ENCODE results near the gene GRIK4.

The GRIK4 gene

DNA sequence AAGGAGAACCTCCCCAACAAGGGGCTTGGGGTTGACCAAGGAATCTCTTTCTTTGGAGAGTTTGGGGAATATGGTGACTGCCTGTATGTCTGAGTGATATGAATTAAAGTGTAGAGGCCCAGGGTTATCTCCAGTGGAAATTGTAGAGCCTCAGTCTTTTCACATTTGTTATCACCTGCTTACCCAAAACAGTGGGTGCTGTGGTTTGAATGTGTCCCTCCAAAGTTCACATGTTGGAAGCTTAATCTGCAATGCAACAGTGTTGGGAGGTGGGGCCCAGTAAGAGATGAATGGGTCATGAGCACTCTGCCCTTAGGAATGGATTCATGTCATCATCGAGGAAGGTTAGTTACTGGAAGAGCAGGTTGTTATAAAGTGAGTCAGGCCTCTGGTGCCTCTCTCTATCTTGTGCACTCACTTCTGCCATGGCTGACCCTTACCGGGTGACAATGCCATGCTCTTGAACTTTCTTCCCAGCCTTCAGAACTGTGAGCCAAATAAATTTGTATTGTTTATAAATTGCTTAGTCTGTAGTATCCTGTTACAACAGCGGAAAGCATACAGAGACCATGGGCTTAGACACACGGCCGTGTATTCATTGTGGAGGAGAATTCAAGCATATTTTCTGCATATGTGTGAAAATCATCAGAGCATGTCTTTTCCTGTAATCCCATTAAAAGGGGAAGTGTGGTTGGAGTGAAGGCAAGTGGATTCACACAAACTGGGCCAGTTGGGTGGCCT lies 398.3 kb downstream of the GRIK4 start:
- H3K27ac ChIP-seq (ENCODE audit: low read depth in 2 of 2, low read length in 2 of 2), result no peak overlapping the region
- H3K9me3 ChIP-seq (ENCODE audit: control insufficient read depth in 2 of 2, low read length in 2 of 2), result no peaks in the 10 kb centered on the region
- peaks cover 4 to 5% of the 10 kb centered on the region in 2 donors for H3K27me3 ChIP-seq (ENCODE audit: control insufficient read depth in 2 of 2, insufficient read depth in 2 of 2, low read length in 2 of 2)
- H3K9ac ChIP-seq (ENCODE audit: low read depth in 1 of 2, low read length in 2 of 2), result no peak overlapping the region
- H3K4me3 ChIP-seq (ENCODE audit: low read length in 2 of 2), result no peak overlapping the region
- no peaks in the 10 kb centered on the region for H3K36me3 ChIP-seq (ENCODE audit: control insufficient read depth in 2 of 2, insufficient read depth in 2 of 2, low read length in 2 of 2)
- H3K4me1 ChIP-seq (ENCODE audit: control insufficient read depth in 2 of 2, insufficient read depth in 2 of 2, low read length in 2 of 2), result no peaks in the 10 kb centered on the region

DNA sequence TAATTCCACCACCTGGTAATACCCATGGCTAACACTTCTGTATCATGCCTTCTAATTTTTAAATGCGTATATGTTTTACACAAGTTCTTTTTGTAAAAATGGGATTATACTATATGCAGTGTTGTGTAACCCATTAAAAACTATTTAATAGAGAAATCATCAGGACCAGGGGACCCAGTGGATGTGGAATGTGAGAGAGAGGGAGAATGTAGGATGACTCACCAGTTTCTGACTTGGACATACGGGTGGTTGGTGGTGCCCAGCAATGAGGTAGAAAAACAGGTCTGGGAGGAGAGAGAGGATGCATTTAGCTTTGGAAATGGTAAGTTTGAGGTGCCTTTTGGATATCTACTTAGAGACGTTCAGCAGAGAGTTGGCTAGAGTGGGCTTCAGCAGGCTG lies 400.4 kb downstream of the GRIK4 start:
- Histone ChIP-seq H3K36me3 (ENCODE audit: control insufficient read depth in 2 of 2, insufficient read depth in 2 of 2, low read length in 2 of 2) (no peaks in the 10 kb centered on the region), H3K4me3 (ENCODE audit: low read length in 2 of 2) (no peak overlapping the region)

DNA sequence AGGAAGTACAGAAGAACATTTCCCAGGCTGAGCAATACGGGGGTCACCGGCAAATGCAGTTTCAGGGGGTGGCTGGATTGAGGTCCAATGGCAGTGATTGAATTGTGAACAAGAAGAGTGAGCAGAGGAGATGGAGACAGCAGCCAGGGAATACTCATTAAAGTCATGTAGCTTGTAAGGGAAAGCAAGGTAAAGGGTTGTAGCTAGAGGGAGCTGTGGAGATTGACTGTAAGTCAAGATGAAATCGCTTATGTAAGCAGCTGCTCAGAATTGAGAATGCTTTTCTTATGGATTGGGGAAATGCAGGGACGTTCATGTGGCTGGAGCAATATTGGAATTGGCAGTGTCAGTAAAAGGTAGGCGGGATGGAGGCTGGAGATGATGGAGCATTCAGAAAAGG lies 401.0 kb downstream of the GRIK4 start:
- Histone ChIP-seq H3K27ac (ENCODE audit: low read depth in 2 of 2, low read length in 2 of 2) (no peak overlapping the region), H3K9me3 (ENCODE audit: control insufficient read depth in 2 of 2, low read length in 2 of 2) (no peaks in the 10 kb centered on the region), H3K36me3 (ENCODE audit: control insufficient read depth in 2 of 2, insufficient read depth in 2 of 2, low read length in 2 of 2) (no peaks in the 10 kb centered on the region), H3K4me1 (ENCODE audit: control insufficient read depth in 2 of 2, insufficient read depth in 2 of 2, low read length in 2 of 2) (no peaks in the 10 kb centered on the region), H3K4me3 (ENCODE audit: low read length in 2 of 2) (no peak overlapping the region), H3K27me3 (ENCODE audit: control insufficient read depth in 2 of 2, insufficient read depth in 2 of 2, low read length in 2 of 2) (peaks cover 4 to 5% of the 10 kb centered on the region in 2 donors), H3K9ac (ENCODE audit: low read depth in 1 of 2, low read length in 2 of 2) (no peak overlapping the region)

More for the DNA sequence above, 400.4 kb downstream of the GRIK4 start:
- H3K27me3 ChIP-seq (ENCODE audit: control insufficient read depth in 2 of 2, insufficient read depth in 2 of 2, low read length in 2 of 2), result peaks cover 4 to 5% of the 10 kb centered on the region in 2 donors
- H3K4me1 ChIP-seq (ENCODE audit: control insufficient read depth in 2 of 2, insufficient read depth in 2 of 2, low read length in 2 of 2), result no peaks in the 10 kb centered on the region
- H3K27ac ChIP-seq (ENCODE audit: low read depth in 2 of 2, low read length in 2 of 2), result no peak overlapping the region
- no peaks in the 10 kb centered on the region for H3K9me3 ChIP-seq (ENCODE audit: control insufficient read depth in 2 of 2, low read length in 2 of 2)
- no peak overlapping the region for H3K9ac ChIP-seq (ENCODE audit: low read depth in 1 of 2, low read length in 2 of 2)

DNA sequence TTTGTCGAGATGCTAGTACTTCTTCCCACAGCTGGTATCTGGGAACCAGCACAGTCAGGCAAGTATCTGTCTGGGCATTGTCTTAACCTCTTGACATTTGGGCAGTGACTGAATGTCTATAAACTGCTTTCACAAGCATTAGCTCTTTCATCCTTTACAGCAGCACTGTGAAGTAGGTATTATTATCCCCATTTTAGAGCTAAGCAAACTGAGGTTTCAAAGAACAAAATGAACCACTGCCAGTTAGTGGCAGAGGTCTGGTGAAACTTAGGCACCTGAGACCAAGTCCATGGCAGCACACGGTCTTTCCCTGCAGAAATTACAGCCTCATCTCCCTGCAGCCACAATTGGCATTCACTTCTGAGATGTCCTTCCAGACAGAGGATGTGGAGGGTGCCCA lies 401.4 kb downstream of the GRIK4 start:
- Histone ChIP-seq H3K4me3 (ENCODE audit: low read length in 2 of 2) (no peak overlapping the region), H3K27me3 (ENCODE audit: control insufficient read depth in 2 of 2, insufficient read depth in 2 of 2, low read length in 2 of 2) (peaks cover 4 to 5% of the 10 kb centered on the region in 2 donors), H3K9ac (ENCODE audit: low read depth in 1 of 2, low read length in 2 of 2) (no peak overlapping the region), H3K36me3 (ENCODE audit: control insufficient read depth in 2 of 2, insufficient read depth in 2 of 2, low read length in 2 of 2) (no peaks in the 10 kb centered on the region), H3K27ac (ENCODE audit: low read depth in 2 of 2, low read length in 2 of 2) (no peak overlapping the region), H3K9me3 (ENCODE audit: control insufficient read depth in 2 of 2, low read length in 2 of 2) (no peaks in the 10 kb centered on the region), H3K4me1 (ENCODE audit: control insufficient read depth in 2 of 2, insufficient read depth in 2 of 2, low read length in 2 of 2) (no peaks in the 10 kb centered on the region)

DNA sequence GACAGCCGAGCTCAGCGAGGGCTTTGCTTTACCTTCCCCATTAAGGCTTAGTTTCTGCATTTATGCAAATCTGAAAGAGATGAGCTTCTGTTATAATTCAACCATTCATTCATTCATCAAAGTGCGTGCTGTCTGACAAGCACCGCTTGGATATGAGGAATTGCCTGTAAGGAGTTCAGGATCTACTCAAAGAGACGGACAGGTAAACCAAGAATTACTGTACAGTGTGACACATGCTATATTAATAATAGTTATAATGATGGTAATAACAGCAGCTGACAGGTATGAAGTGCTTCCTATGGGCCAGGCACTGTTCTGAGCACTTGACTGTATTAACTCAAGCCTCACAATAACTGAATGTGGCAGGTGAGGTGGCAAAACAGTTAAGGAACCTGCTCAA lies 402.5 kb downstream of the GRIK4 start:
- Histone ChIP-seq H3K27ac (ENCODE audit: low read depth in 2 of 2, low read length in 2 of 2) (no peak overlapping the region), H3K4me1 (ENCODE audit: control insufficient read depth in 2 of 2, insufficient read depth in 2 of 2, low read length in 2 of 2) (no peaks in the 10 kb centered on the region), H3K9me3 (ENCODE audit: control insufficient read depth in 2 of 2, low read length in 2 of 2) (no peaks in the 10 kb centered on the region), H3K4me3 (ENCODE audit: low read length in 2 of 2) (no peak overlapping the region), H3K36me3 (ENCODE audit: control insufficient read depth in 2 of 2, insufficient read depth in 2 of 2, low read length in 2 of 2) (no peaks in the 10 kb centered on the region), H3K27me3 (ENCODE audit: control insufficient read depth in 2 of 2, insufficient read depth in 2 of 2, low read length in 2 of 2) (peaks cover 5 to 6% of the 10 kb centered on the region in 2 donors), H3K9ac (ENCODE audit: low read depth in 1 of 2, low read length in 2 of 2) (no peak overlapping the region)

DNA sequence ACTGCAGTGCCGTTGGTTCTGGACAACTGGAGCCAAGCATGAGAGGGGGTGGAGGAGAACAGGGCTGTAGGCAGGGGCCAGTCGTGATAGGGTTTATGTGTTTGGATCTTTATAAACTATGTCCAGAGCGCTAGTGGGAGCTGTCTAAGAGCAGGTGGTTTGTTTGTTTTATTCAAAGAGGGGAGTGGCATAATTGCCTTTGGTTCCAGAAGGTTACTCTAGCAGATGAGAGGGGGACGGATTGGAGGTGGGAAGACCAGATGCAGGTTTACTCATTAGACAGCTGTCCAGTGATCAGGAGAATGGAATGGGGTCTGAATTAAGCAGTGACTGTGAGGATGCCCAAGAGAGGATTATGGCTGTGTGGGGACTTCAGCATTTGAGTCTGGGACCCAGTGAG lies 403.1 kb downstream of the GRIK4 start:
- Histone ChIP-seq H3K9me3 (ENCODE audit: control insufficient read depth in 2 of 2, low read length in 2 of 2) (no peaks in the 10 kb centered on the region), H3K9ac (ENCODE audit: low read depth in 1 of 2, low read length in 2 of 2) (no peak overlapping the region), H3K4me1 (ENCODE audit: control insufficient read depth in 2 of 2, insufficient read depth in 2 of 2, low read length in 2 of 2) (no peaks in the 10 kb centered on the region), H3K27ac (ENCODE audit: low read depth in 2 of 2, low read length in 2 of 2) (no peak overlapping the region), H3K27me3 (ENCODE audit: control insufficient read depth in 2 of 2, insufficient read depth in 2 of 2, low read length in 2 of 2) (peaks cover 5 to 6% of the 10 kb centered on the region in 2 donors), H3K36me3 (ENCODE audit: control insufficient read depth in 2 of 2, insufficient read depth in 2 of 2, low read length in 2 of 2) (no peaks in the 10 kb centered on the region), H3K4me3 (ENCODE audit: low read length in 2 of 2) (no peak overlapping the region)

DNA sequence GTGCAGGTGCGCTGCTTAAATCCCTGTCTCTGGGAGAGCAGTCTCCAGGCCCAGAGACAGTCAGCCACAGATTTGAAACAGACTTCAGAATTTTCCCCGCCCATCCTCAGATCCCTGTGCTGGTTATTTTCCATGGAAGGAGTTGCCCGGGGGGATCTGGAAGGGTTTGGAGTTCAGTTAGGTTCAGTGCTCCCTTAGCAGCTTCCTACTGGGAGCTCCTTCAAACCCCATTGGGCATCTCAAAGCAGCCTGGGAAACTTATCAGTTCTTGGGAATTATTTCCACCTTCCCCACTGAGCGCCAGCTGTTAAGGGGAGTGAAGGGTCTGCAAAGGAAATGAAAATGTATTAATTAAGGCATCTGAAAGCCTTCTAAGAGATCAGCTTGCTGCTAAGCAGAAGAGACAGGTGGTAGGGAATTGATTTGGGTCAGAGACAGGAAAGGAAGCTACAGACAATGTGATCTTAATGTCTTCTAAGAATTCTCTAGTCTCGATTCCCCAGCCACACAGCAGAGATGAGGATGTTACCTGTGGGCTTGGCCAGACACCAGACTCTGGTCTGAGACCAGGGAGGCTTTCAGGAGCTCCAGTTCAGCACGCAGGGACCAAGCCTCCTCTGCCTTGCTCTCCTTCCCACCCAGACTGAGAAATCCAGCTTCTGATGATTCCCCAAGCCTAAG lies 406.2 kb downstream of the GRIK4 start:
- Histone ChIP-seq H3K9me3 (ENCODE audit: control insufficient read depth in 2 of 2, low read length in 2 of 2) (no peaks in the 10 kb centered on the region), H3K4me1 (ENCODE audit: control insufficient read depth in 2 of 2, insufficient read depth in 2 of 2, low read length in 2 of 2) (no peaks in the 10 kb centered on the region), H3K27ac (ENCODE audit: low read depth in 2 of 2, low read length in 2 of 2) (no peak overlapping the region), H3K4me3 (ENCODE audit: low read length in 2 of 2) (no peak overlapping the region), H3K36me3 (ENCODE audit: control insufficient read depth in 2 of 2, insufficient read depth in 2 of 2, low read length in 2 of 2) (no peaks in the 10 kb centered on the region), H3K27me3 (ENCODE audit: control insufficient read depth in 2 of 2, insufficient read depth in 2 of 2, low read length in 2 of 2) (peaks cover 2 to 5% of the 10 kb centered on the region in 2 donors), H3K9ac (ENCODE audit: low read depth in 1 of 2, low read length in 2 of 2) (no peak overlapping the region)

DNA sequence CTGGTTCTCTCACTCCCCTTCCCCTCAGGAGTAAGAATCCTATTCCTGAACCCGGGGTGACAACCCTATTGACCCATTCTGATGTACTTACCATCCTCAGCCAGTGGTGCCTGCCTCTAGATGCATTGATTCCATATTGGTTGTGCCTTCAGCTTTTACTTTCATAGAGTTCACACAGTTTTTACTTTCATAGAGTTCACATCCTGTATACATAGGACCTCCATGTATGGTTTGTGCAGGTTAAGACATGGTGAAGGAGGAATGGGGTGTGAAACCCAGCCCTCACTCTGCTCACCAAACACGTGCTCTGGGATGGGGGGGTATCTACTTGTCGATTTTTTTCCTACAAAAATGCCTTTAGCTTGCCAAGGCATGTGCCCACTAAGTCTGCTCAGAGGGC lies 406.7 kb downstream of the GRIK4 start:
- Histone ChIP-seq H3K36me3 (ENCODE audit: control insufficient read depth in 2 of 2, insufficient read depth in 2 of 2, low read length in 2 of 2) (no peaks in the 10 kb centered on the region), H3K4me3 (ENCODE audit: low read length in 2 of 2) (no peak overlapping the region), H3K9me3 (ENCODE audit: control insufficient read depth in 2 of 2, low read length in 2 of 2) (no peaks in the 10 kb centered on the region), H3K27ac (ENCODE audit: low read depth in 2 of 2, low read length in 2 of 2) (no peak overlapping the region), H3K27me3 (ENCODE audit: control insufficient read depth in 2 of 2, insufficient read depth in 2 of 2, low read length in 2 of 2) (peaks cover 2 to 5% of the 10 kb centered on the region in 2 donors), H3K9ac (ENCODE audit: low read depth in 1 of 2, low read length in 2 of 2) (no peak overlapping the region), H3K4me1 (ENCODE audit: control insufficient read depth in 2 of 2, insufficient read depth in 2 of 2, low read length in 2 of 2) (no peaks in the 10 kb centered on the region)

DNA sequence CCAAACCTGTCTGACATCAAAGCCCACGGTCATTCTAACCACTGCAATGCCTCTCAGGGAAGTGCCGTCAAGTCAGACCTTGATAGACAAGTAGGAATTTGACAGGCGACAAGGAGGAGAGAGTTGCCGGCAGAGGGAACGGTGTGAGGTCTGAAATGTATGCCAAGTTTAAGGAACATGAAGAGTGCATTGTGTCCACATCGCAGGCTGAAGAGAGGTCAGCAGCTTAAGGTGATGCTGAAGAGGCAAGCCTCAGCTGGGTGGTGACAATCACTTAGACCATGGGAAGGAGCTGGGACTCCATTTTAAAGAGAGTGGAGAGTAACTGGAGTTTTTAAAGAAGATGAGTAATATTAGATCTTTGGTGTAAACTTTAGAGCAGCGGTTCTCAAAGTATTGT lies 407.5 kb downstream of the GRIK4 start:
- Histone ChIP-seq H3K4me1 (ENCODE audit: control insufficient read depth in 2 of 2, insufficient read depth in 2 of 2, low read length in 2 of 2) (no peaks in the 10 kb centered on the region), H3K9ac (ENCODE audit: low read depth in 1 of 2, low read length in 2 of 2) (no peak overlapping the region), H3K9me3 (ENCODE audit: control insufficient read depth in 2 of 2, low read length in 2 of 2) (no peaks in the 10 kb centered on the region), H3K27ac (ENCODE audit: low read depth in 2 of 2, low read length in 2 of 2) (no peak overlapping the region), H3K36me3 (ENCODE audit: control insufficient read depth in 2 of 2, insufficient read depth in 2 of 2, low read length in 2 of 2) (no peaks in the 10 kb centered on the region), H3K4me3 (ENCODE audit: low read length in 2 of 2) (no peak overlapping the region), H3K27me3 (ENCODE audit: control insufficient read depth in 2 of 2, insufficient read depth in 2 of 2, low read length in 2 of 2) (peaks cover 2 to 5% of the 10 kb centered on the region in 2 donors)

DNA sequence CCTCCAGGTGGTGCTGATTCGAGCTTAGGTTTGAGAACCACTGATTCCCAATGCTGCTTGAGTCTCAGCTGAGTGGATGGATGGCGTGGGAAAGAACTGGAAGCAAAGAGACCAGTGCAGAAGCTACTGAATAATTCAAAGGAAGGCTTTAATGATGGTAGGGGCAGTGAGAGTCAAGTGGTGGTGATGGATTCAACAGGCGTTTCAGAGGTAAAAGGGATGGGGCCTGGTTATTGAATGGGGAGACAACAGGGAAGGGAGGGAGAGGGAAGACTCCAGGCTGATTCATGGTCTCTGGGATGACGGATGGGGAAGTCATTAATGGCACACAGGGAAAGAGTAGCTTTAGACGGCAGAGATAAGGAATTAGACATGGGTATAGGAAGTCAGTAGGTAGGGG lies 408.0 kb downstream of the GRIK4 start:
- Histone ChIP-seq H3K27ac (ENCODE audit: low read depth in 2 of 2, low read length in 2 of 2) (no peak overlapping the region), H3K36me3 (ENCODE audit: control insufficient read depth in 2 of 2, insufficient read depth in 2 of 2, low read length in 2 of 2) (no peaks in the 10 kb centered on the region), H3K9ac (ENCODE audit: low read depth in 1 of 2, low read length in 2 of 2) (no peak overlapping the region), H3K9me3 (ENCODE audit: control insufficient read depth in 2 of 2, low read length in 2 of 2) (no peaks in the 10 kb centered on the region), H3K4me1 (ENCODE audit: control insufficient read depth in 2 of 2, insufficient read depth in 2 of 2, low read length in 2 of 2) (no peaks in the 10 kb centered on the region), H3K4me3 (ENCODE audit: low read length in 2 of 2) (no peak overlapping the region), H3K27me3 (ENCODE audit: control insufficient read depth in 2 of 2, insufficient read depth in 2 of 2, low read length in 2 of 2) (peaks cover under 1 to 2% of the 10 kb centered on the region in 2 donors)

Data from mucosa of rectum (tissue), 2 donors.